H1 (cell line): ENCODE measurements around the gene IRF3.

ENCODE experiments used
- CHD2 ChIP-seq: IDR thresholded peaks from 2 replicates; pipeline ENCODE4 v1.6.1; 2012; ENCODE audit warnings: low read length, improper control_type of control experiment
- TF ChIP-seq, protein P1 (sequence below), 3 experiments: IDR thresholded peaks; 1 replicate in 2 of 3; 2 replicates in 1 of 3; pipeline versions ENCODE4 v1.5.1 to v1.6.1; 2011; ENCODE audit warnings: low read length in 3 of 3, mild to moderate bottlenecking in 3 of 3, inconsistent platforms in 2 of 3, low read depth in 1 of 3, moderate library complexity in 1 of 3; ENCODE audit not compliant: insufficient read depth in 1 of 3; ENCODE audit errors: control extremely low read depth in 1 of 3

DNA sequence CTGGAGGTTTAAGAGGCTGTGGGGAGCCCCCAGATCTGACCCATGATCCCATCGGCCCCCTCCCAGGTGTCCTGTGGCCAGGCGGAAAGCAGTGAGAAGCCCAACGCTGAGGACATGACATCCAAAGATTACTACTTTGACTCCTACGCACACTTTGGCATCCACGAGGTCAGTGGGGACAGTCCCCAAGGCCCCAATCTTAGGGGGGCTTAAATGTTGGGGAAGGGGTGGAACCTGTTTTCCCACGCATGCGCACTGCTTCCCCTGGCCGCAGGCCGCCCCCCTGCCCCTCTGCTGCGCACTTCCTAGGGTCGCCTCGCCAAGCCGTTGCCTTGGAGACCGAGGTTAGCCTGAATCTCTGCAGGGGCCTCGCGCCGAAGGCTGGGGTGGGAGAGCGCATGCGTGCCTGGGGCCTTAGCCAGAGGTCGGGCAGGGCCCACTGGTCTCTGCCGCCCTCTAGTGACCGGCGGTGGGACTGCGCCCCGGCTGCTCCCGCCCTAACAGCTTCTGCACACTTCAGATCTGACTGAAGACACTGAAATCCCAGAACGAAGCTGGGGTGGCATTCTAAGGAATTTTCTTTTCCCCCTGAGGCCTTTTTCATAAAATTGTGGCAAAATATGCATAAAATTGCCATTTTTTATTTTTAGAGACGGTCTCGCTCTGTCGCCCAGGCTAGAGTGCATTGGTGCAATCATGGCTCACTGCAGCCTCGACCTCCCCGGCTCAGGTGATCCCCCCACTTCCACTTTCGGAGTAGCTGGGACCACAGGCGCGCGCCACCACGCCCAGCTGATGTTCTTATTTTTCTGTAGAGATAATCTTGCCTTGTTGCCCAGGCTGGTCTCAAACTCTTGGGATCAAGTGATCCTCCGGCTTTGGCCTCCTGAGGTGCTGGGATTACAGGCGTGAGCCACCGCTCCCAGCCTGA lies 15.0 kb upstream of the IRF3 start:
- TF ChIP-seq, protein P1, sequence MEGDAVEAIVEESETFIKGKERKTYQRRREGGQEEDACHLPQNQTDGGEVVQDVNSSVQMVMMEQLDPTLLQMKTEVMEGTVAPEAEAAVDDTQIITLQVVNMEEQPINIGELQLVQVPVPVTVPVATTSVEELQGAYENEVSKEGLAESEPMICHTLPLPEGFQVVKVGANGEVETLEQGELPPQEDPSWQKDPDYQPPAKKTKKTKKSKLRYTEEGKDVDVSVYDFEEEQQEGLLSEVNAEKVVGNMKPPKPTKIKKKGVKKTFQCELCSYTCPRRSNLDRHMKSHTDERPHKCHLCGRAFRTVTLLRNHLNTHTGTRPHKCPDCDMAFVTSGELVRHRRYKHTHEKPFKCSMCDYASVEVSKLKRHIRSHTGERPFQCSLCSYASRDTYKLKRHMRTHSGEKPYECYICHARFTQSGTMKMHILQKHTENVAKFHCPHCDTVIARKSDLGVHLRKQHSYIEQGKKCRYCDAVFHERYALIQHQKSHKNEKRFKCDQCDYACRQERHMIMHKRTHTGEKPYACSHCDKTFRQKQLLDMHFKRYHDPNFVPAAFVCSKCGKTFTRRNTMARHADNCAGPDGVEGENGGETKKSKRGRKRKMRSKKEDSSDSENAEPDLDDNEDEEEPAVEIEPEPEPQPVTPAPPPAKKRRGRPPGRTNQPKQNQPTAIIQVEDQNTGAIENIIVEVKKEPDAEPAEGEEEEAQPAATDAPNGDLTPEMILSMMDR (IDR thresholded peaks at IDR 0.05; ENCODE audit: control extremely low read depth in 1 of 3, insufficient read depth in 1 of 3, low read depth in 1 of 3, low read length in 3 of 3): peak; percentile 88 to 98 (median 98)
- no peak for TF ChIP-seq CHD2
